Measurements from ENCODE around the gene FAM72C.
"Not testable (repeated sequence)": the region's sequence is repeated elsewhere in the genome, so short reads cannot be mapped to it uniquely, and the experiment has no call there.

DNA sequence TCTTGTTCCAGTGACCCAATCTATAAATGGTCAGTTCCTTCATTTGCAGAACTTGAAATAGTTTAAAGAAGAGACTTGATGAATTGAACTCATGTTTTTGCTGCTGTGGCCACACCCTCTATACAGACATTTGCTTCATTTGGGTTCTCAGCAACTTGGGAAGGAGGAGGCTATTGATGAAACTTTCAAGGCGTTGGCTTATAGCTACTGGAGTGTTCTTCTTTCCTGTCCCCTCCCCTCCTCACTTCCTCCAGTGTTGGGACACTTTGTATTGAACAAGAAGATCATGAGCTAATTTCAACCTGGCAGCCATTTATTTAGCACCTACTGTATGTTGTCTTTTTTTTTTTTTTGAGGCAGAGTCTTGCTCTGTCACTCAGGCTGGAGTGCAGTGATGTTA lies 17.9 kb upstream of the FAM72C start:
- not testable (repeated sequence) for TF ChIP-seq SP1 (IDR thresholded peaks at IDR 0.05); HDGF (IDR thresholded peaks at IDR 0.05; ENCODE audit: borderline replicate concordance)
